DMS79 treated with DMSO at 0.1 percent for 48 hours (cell line): ENCODE results near the gene PRRC2B.

Experiments
- DNase-seq: peaks from one replicate; lab custom pipeline; 2025; lab: John Stamatoyannopoulos, UW

PRRC2B gene

GRCh38 chr9:131409458-131409992, 15.6 kb downstream of the PRRC2B start:
- DNase-seq: no peak

DNA sequence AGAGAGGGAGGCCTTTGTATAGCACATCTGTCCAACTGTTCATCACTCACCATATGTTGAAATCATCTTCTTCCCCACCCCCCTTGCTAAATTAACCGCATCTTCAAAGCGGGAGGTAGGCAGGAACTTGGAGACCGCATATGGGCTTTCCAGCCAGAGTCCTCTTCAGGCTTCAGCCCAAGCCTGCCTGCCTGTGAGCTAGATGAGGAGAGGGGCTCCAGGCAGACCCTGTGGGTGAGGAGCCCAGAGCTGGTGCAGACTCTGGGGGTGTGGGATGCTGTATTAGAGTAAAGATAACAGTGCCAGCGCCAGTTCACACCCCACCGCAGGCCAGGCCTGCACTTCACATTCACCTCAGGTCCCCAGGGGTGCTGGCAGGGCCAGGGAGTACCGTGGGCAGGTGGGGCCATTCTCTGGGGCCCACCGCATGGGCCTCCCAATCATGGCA, 16.2 kb downstream of the PRRC2B start:
- DNase-seq: no peak

DNA sequence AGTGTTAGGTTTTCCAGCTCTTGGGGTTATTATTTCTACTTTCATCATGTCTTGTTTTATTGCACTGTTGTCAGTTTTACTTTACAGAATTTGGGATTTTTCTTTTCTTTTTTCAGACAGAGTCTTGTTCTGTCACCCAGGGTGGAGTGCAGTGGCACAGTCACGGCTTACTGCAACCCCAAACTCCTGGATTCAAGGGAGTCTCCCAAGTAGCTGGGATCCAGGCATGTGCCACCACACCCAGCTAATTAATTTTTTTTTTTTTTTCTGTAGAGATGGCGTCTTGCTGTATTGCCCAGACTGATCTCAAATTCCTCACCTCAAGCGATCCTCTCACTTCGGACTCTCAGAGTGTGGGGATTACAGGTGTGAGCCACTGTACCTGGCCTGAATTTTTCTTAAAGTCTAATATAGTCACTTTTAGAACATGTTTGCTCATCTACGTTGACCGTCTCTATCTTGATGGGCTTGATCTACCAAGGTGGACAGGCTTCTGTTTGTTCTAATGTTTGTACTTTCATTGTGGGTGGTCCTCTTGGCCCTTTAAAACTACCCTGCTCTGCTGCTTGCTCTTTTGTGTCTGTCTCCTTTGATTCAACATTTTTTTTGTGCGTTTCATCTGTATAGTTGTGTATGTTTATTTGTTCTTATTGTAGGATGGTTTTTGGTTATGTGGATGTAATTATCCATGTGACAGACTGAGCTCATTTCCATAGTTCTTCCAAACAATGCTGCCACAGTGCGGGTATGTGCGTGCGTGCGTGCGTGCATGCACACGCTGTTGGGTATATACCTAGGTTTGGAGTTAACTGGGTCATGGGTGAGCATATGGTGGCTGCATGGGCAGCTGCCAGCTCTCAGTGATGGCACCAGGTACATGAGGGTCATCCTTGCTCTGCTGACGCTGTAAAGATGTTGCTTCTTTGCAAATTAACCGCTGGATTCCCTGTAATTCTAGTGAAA, 18.1 kb downstream of the PRRC2B start:
- DNase-seq: no peak

- DNase-seq: no peak
These were observed 22.6 kb downstream of the PRRC2B start for GRCh38 chr9:131416509-131416908.

GRCh38 chr9:131417264-131418142, 23.6 kb downstream of the PRRC2B start:
- no peak for DNase-seq

GRCh38 chr9:131418143-131419025, 24.5 kb downstream of the PRRC2B start:
- peak; percentile 64 for DNase-seq

DNA sequence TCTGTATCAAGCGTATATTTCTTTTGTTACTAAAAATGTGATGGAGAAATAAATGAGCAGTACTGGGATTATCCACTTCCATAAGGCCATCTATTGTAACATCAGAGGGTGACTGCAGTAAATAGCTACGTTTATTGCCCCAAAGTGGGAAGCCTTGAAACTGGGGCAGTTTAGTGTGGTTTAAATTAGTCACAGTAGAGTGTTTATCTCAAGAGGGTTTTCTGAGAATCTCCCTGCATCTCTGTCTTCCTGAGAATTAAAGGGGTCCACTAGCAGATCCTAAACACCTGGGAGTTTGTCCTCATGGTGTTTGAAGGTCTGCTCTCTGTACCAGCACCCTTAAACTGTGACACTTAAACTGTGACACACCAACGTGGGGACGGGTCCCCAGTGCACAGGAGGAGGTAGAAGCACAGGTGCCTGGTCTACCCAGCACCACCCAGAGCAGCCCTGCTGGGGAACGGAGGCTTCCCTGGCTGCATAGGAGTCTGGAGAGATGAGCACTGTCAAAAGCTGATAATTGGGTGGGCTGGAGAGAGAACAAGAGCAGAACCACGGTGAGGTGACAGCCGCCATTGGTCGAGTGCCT, 25.2 kb downstream of the PRRC2B start:
- no peak for DNase-seq

- no peak for DNase-seq
These were observed 25.8 kb downstream of the PRRC2B start for GRCh38 chr9:131419716-131420115.

DNA sequence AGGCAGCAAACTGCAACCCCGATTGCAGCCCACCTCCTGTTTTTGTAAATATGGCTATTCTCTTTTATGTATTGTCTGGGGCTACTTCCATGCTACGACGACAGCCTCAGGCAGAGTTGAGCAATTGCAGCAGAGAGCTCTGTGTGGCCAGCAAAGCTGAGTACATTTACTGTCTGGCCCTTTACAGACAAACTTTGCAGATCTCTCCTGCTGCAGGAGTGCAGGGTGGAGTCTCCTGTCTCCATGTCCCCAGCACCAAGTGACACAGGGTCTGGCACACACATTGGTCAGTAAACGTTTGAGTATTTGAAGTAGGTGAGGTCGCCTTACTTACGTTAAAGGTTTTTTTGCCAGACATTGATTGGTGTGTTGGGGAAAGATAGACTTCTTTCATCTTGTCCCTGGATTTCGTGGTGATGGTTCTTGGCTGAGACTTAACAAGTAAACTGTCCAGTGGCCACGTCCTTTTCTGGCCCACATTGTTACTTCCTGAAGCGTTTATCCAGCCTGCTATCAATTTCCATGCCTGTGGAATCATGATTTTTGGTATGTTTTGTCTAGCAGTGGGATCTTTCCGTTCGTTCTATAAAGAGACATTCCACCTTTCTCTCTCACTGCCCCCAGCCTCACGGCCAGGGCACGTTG, 27.2 kb downstream of the PRRC2B start:
- DNase-seq: no peak

- DNase-seq: no peak
These were observed 27.8 kb downstream of the PRRC2B start for GRCh38 chr9:131421691-131422090.

DNA sequence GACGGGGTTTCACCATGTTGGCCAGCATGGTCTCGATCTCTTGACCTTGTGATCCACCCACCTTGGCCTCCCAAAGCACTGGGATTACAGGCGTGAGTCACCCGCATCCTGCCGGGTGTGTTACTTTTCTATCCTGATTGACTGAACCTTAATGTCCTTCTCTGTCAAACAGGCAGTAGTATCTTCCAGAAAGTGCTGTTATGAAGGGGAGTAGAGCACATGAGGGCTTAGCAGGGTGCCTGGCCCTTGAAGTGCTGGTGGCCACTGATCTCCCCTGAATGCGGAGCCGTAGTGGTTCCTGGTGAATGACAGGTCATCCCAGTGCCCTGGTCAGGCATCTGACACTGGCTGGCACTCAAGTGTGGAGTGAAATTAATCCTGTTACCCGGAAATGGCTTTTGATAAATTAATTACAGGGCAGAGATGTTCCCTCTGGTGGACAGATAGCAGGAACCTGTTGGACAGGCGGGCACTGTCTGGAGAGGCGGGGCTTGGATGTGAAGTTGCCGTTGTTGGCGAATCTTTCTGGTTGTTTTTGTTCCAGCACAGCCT, 28.4 kb downstream of the PRRC2B start:
- no peak for DNase-seq

GRCh38 chr9:131423171-131423581, 29.3 kb downstream of the PRRC2B start:
- DNase-seq: peak; percentile 89

- no peak for DNase-seq
These were observed 32.7 kb downstream of the PRRC2B start for GRCh38 chr9:131426545-131426944.

- peak; percentile 42 for DNase-seq
These were observed 35.5 kb downstream of the PRRC2B start for GRCh38 chr9:131429121-131430012.

- no peak for DNase-seq
These were observed 38.2 kb downstream of the PRRC2B start for GRCh38 chr9:131432050-131432449.

DNA sequence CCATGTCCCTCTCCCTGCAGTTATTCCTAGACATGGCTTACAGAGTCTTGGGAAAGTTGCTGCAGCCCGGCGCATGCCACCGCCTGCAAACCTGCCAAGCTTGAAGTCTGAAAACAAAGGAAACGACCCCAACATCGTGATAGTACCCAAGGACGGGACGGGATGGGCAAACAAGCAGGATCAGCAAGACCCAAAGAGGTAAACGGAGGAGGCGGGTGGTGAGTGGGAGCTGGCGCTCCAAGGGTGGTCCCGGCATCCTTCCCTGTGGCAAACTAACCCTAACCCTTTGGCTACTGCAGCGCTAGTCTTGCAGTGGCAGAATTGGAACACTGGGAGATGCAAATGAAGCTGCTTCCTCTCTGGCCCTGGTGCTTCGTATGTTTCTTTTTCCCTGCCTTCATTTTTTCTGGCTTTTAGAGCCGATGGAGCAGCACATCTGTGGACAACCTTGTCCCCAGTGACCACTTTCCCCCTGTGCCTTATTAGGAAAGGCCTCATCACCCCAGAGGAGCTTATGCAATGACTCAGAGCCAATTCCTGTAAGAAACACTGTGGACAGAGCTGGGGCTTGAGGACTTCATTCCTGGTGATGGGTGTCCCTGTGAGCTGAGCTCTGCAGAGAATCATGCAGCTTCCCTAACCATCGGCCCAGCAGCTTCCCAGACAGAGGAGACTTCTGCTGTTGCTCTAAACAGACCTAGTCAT, 38.9 kb downstream of the PRRC2B start:
- no peak for DNase-seq

GRCh38 chr9:131433302-131433854, 39.5 kb downstream of the PRRC2B start:
- DNase-seq: no peak

GRCh38 chr9:131434673-131435072, 40.8 kb downstream of the PRRC2B start:
- DNase-seq: no peak
